Thyroid gland (tissue), 4 donors: ENCODE measurements around the gene PLET1. TPM values are rescaled to one million over a fixed set of nuclear protein-coding genes. Genes with fewer than 3 reads are reported as not detected.

Experiments
- DNase-seq, 2 donors: peaks; one replicate each; pipeline ENCODE4 v3.0.0-alpha.2; 2019
- H3K27ac ChIP-seq, 3 donors: fragments of 200-600 bp; sonication (generic); 1 replicate in 2 of 3; 2 replicates in 1 of 3; pipeline ENCODE4 v1.5.1; 2016 to 2019; ENCODE audit warnings: mild to moderate bottlenecking in 1 of 3, moderate library complexity in 1 of 3
- H3K27me3 ChIP-seq: fragments of 200-600 bp; sonication (generic); one replicate; pipeline ENCODE4 v1.5.1; 2019
- H3K36me3 ChIP-seq, 2 donors: fragments of 200-600 bp; sonication (generic); one replicate each; pipeline ENCODE4 v1.5.1; 2016 to 2019
- H3K4me1 ChIP-seq, 2 donors: fragments of 200-600 bp; sonication (generic); one replicate each; pipeline ENCODE4 v1.5.1; 2017 to 2019
- H3K4me3 ChIP-seq, 3 donors: fragments of 200-600 bp; sonication (generic); replicated peaks in 1 of 3; 1 replicate in 2 of 3; 2 replicates in 1 of 3; pipeline ENCODE4 v1.5.1; 2016; ENCODE audit warnings: mild to moderate bottlenecking in 1 of 3
- H3K9me3 ChIP-seq: fragments of 200-600 bp; sonication (generic); one replicate; pipeline ENCODE4 v1.5.1; 2017
- POLR2A ChIP-seq, 2 donors: fragments of 450-650 bp; IDR thresholded peaks; one replicate each; pipeline ENCODE4 v1.6.1; 2017; ENCODE audit warnings: antibody characterized with exemption in 2 of 2, mild to moderate bottlenecking in 2 of 2, moderate library complexity in 1 of 2
- WGBS, 2 donors: methylation state at CpG; one replicate each; pipeline ENCODE4 v1.1.5; 2017; 5-methylcytosine and 5-hydroxymethylcytosine counted together
- intact Hi-C: fragments of 100-400 bp; cut with DNase I; formaldehyde crosslinking; loops from one replicate; pipeline ENCODE4 v1.15.1; 2023
- total RNA-seq, 4 donors: library from RNA; depleted of rRNA; stranded (reverse); fragments of >200 nt; gene quantifications; one replicate each; pipeline ENCODE4 v1.2.3, GENCODE V29; 2016
- TF ChIP-seq, protein P1 (sequence below), 6 experiments: fragments of 200-600 bp in 3 of 6; fragments of 450-650 bp in 3 of 6; sonication (generic) in 3 of 6; IDR thresholded peaks; one replicate each; pipeline ENCODE4 v1.5.1; 2016 to 2019; ENCODE audit warnings: antibody characterized with exemption in 6 of 6, mild to moderate bottlenecking in 2 of 6, inconsistent platforms in 1 of 6, moderate library complexity in 1 of 6

PLET1 gene
- total RNA-seq, 4 donors from 2014 or later, result not detected

DNA sequence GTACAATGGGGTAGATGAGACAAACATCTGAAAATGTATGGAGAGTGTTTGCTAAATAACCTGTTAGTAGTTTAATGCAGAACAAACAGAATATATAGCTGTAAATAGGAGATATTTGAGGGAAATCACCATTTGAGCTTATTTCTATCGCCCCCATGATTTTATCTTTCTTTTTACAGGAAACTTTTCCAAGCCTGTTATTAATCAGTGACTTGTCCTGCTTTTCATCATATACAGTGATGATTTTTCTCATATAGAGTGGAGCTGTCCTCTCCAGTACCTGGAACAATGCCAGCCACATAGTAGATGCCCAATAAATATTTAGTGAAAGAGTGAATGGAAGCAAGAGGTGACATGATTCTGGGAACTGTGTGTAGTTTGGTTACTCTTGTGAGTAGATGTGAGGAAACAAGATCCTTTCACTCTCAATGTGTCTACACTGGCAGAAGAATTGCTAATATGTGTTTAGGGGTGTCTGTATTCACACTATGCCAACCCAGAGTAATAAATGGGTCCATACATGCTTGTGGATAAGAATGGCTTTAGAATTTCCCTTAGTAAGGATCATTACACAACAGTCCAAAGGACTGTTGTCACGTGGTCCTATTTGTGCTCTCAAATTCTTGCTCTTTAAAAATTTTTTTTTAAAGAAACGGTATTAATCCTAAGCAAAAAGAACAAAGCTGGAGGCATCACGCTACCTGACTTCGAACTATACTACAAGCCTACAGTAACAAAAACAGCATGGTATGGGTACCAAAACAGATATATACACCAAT, 36.7 kb downstream of the PLET1 start:
- DNase-seq, result no peak
- Histone ChIP-seq H3K27me3 (no peaks in the 10 kb centered on the region), H3K4me3 (no peak overlapping the region), H3K9me3 (no peaks in the 10 kb centered on the region), H3K27ac (no peak overlapping the region), H3K4me1 (peaks cover 8 to 22% of the 10 kb centered on the region in 2 donors), H3K36me3 (no peaks in the 10 kb centered on the region)
- intact Hi-C loops, result no loop called here
- no peak for TF ChIP-seq POLR2A (IDR thresholded peaks at IDR 0.05)
- TF ChIP-seq, protein P1, sequence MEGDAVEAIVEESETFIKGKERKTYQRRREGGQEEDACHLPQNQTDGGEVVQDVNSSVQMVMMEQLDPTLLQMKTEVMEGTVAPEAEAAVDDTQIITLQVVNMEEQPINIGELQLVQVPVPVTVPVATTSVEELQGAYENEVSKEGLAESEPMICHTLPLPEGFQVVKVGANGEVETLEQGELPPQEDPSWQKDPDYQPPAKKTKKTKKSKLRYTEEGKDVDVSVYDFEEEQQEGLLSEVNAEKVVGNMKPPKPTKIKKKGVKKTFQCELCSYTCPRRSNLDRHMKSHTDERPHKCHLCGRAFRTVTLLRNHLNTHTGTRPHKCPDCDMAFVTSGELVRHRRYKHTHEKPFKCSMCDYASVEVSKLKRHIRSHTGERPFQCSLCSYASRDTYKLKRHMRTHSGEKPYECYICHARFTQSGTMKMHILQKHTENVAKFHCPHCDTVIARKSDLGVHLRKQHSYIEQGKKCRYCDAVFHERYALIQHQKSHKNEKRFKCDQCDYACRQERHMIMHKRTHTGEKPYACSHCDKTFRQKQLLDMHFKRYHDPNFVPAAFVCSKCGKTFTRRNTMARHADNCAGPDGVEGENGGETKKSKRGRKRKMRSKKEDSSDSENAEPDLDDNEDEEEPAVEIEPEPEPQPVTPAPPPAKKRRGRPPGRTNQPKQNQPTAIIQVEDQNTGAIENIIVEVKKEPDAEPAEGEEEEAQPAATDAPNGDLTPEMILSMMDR (IDR thresholded peaks at IDR 0.05), result no peak
- WGBS, 2 donors, result 89 to 90% methylated on average over 5 of the region's 5 CpGs

DNA sequence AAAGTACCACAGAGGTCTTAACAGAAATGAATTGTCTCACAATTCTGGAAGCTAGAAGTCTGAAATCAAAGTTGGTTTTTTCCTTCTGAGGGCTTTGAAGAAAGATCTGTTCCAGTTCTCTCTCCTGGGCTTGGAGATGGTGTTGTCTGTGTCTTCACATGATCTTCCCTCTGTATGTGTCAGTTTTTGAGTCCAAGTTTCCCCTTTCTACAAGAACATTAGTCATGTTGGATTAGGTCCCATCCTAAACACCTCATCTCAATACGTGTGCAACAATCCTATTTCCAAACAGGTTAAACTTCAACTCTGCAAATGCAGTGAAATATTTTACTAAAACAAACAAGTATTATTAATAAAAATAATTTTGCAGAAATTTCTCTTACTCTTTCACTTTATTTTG, 37.5 kb downstream of the PLET1 start:
- Histone ChIP-seq H3K9me3 (no peaks in the 10 kb centered on the region), H3K4me3 (no peak overlapping the region), H3K4me1 (peaks cover 8 to 22% of the 10 kb centered on the region in 2 donors), H3K36me3 (no peaks in the 10 kb centered on the region), H3K27me3 (no peaks in the 10 kb centered on the region), H3K27ac (no peak overlapping the region)
- TF ChIP-seq, protein P1 (IDR thresholded peaks at IDR 0.05), result no peak
- TF ChIP-seq POLR2A (IDR thresholded peaks at IDR 0.05), result no peak
- intact Hi-C loops, result no loop called here
- 62 to 69% methylated on average over 1 of the region's 1 CpG for WGBS, 2 donors
- no peak for DNase-seq

DNA sequence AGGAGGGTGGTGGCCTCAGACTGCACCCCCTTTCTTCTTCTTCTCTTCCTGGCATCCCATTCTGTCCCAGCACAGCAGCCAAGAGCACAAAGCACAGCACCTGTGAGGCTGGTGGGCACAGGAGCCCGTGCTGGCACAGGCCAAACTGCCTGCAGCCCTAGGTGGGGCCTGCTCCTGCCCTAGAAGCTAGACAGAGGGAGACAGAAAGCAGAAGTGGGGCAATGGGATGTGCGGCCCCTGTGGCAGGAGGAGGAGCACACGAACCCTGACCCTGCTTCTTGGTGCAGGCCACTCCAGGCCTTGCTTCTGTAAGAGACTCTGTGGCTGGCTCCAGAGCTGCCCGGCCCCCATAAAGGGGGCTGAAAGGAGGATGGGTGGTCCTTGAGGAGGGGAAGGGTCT, 38.4 kb downstream of the PLET1 start:
- no peak for DNase-seq
- WGBS, 2 donors, result 76 to 78% methylated on average over 4 of the region's 4 CpGs
- Histone ChIP-seq H3K27me3 (no peaks in the 10 kb centered on the region), H3K4me1 (peaks cover 5 to 16% of the 10 kb centered on the region in 2 donors), H3K27ac (peak overlapping the region in 1 of 3 donors; percentile 19), H3K9me3 (no peaks in the 10 kb centered on the region), H3K4me3 (no peak overlapping the region), H3K36me3 (no peaks in the 10 kb centered on the region)
- intact Hi-C loops, result no loop called here
- no peak for TF ChIP-seq POLR2A (IDR thresholded peaks at IDR 0.05)
- TF ChIP-seq, protein P1 (IDR thresholded peaks at IDR 0.05), result no peak

DNA sequence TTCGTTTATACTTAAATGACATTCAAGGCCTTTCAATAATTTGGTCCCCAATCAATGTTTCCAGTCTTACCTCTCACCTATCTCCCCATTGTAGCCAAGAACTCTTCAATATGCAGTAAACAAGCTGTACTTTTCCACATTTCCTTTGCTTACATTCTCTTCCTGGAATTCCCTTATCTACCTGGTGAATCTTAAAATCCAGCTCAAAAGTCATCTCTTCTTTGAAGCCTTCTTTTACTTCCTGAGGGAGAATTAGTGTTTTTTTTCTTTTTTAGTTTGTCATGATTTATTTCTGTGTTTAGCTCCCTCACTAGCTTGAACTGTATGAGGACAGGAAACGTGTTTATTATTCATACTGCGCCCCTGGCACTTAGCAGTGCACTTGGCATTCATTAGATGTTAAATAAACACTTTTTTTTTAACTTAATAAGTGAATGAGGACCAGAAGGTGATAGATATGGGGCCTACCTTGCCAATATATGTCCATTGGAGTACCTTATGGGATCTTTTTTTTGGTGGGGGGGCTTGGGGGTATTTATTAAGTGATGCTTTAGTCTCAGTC, 39.3 kb downstream of the PLET1 start:
- intact Hi-C loops, result loop anchor here (2.0 kb wide), 1 partner anchor 59 kb away; no protein-coding TSS in a partner anchor
- 47 to 58% methylated on average over 3 of the region's 3 CpGs for WGBS, 2 donors

More for the DNA sequence above, 39.3 kb downstream of the PLET1 start:
- no peaks in the 10 kb centered on the region for H3K27me3 ChIP-seq
- peak overlapping the region in 2 of 3 donors; percentile 19 to 28 for H3K27ac ChIP-seq
- TF ChIP-seq, protein P1 (IDR thresholded peaks at IDR 0.05), result no peak
- TF ChIP-seq POLR2A (IDR thresholded peaks at IDR 0.05), result no peak
- no peaks in the 10 kb centered on the region for H3K36me3 ChIP-seq
- no peak overlapping the region for H3K4me3 ChIP-seq
- DNase-seq, result no peak
- peaks cover 0 to 12% of the 10 kb centered on the region in 2 donors for H3K4me1 ChIP-seq
- H3K9me3 ChIP-seq, result no peaks in the 10 kb centered on the region
